GM23338 (cell line): Measurements from ENCODE around the gene ARID4B. TPM values are rescaled to one million over a fixed set of nuclear protein-coding genes. Genes with fewer than 3 reads are reported as not detected.

Experiments
- ATAC-seq: fragments of 200-7000 bp; cut with Tn5 transposase; 3 replicates; pipeline ENCODE4 v1.9.1; 2020
- DNase-seq: peaks from one replicate; pipeline ENCODE4 v3.0.0-alpha.2; 2015; ENCODE audit warnings: low spot score
- H2AFZ ChIP-seq: fragments of 200-600 bp; sonication (generic); 2 replicates; pipeline ENCODE4 v1.8.0; 2016; ENCODE audit warnings: antibody characterized with exemption, mild to moderate bottlenecking, moderate library complexity
- H3F3A ChIP-seq: fragments of 200-600 bp; sonication (generic); replicated peaks from 2 replicates; pipeline ENCODE4 v1.8.0; 2017; ENCODE audit warnings: antibody characterized with exemption, mixed run types, low read depth
- H3K27ac ChIP-seq: fragments of 200-600 bp; sonication (generic); 2 replicates; pipeline ENCODE4 v1.6.1; 2016; ENCODE audit warnings: low read depth
- H3K27me3 ChIP-seq: fragments of 200-600 bp; sonication (generic); 2 replicates; pipeline ENCODE4 v1.8.0; 2016; ENCODE audit warnings: mild to moderate bottlenecking, mixed run types, moderate library complexity; ENCODE audit not compliant: insufficient read depth
- H3K36me3 ChIP-seq: fragments of 200-600 bp; sonication (generic); 2 replicates; pipeline ENCODE4 v1.8.0; 2016; ENCODE audit warnings: mild to moderate bottlenecking; ENCODE audit not compliant: insufficient read depth
- H3K4me1 ChIP-seq: fragments of 200-600 bp; sonication (generic); 2 replicates; pipeline ENCODE4 v1.8.0; 2016; ENCODE audit warnings: mild to moderate bottlenecking, moderate library complexity; ENCODE audit not compliant: insufficient read depth
- H3K4me2 ChIP-seq: fragments of 200-600 bp; sonication (generic); 2 replicates; pipeline ENCODE4 v1.7.1; 2017; ENCODE audit warnings: mixed run types
- H3K4me3 ChIP-seq: fragments of 200-600 bp; sonication (generic); 2 replicates; pipeline ENCODE4 v1.6.1; 2016; ENCODE audit warnings: mixed run types
- H3K79me2 ChIP-seq: fragments of 200-600 bp; sonication (generic); replicated peaks from 2 replicates; pipeline ENCODE4 v1.8.0; 2017; ENCODE audit warnings: mild to moderate bottlenecking; ENCODE audit not compliant: insufficient read depth
- H3K9me2 ChIP-seq: fragments of 200-600 bp; sonication (generic); 2 replicates; pipeline ENCODE4 v1.8.0; 2017; ENCODE audit not compliant: insufficient read depth
- H4K20me1 ChIP-seq: fragments of 200-600 bp; sonication (generic); replicated peaks from 2 replicates; pipeline ENCODE4 v1.8.0; 2017; ENCODE audit warnings: mild to moderate bottlenecking; ENCODE audit not compliant: insufficient read depth
- H3K27ac Mint-ChIP-seq: 2 replicates; pipeline ENCODE4 v1.8.0; 2020; ENCODE audit warnings: inconsistent platforms, mild to moderate bottlenecking, moderate library complexity, mixed read lengths
- H3K27me3 Mint-ChIP-seq: 3 replicates; pipeline ENCODE4 v1.8.0; 2022; ENCODE audit warnings: low read depth, mild to moderate bottlenecking, moderate library complexity, mixed read lengths, inconsistent platforms; ENCODE audit not compliant: insufficient read depth, poor library complexity
- H3K36me3 Mint-ChIP-seq: 3 replicates; pipeline ENCODE4 v1.8.0; 2021; ENCODE audit warnings: low read depth, mild to moderate bottlenecking, inconsistent platforms, moderate library complexity, mixed read lengths
- H3K4me1 Mint-ChIP-seq: 3 replicates; pipeline ENCODE4 v1.8.0; 2020; ENCODE audit warnings: mild to moderate bottlenecking, inconsistent platforms, mixed read lengths
- H3K4me3 Mint-ChIP-seq: 3 replicates; pipeline ENCODE4 v1.8.0; 2021; ENCODE audit warnings: moderate library complexity, mild to moderate bottlenecking, inconsistent platforms, mixed read lengths
- H3K9me3 Mint-ChIP-seq: 3 replicates; pipeline ENCODE4 v1.8.0; 2020; ENCODE audit warnings: moderate library complexity, mild to moderate bottlenecking, inconsistent platforms, mixed read lengths
- CREB1 ChIP-seq: fragments of 250-450 bp; sonication (Bioruptor Pico); IDR thresholded peaks from 2 replicates; pipeline ENCODE4 v1.5.0; 2020; ENCODE audit warnings: low read depth, mild to moderate bottlenecking, moderate library complexity
- ETS1 ChIP-seq: IDR thresholded peaks from 2 replicates; pipeline ENCODE4 v1.6.1; 2016; ENCODE audit warnings: antibody characterized with exemption
- EZH2 ChIP-seq: fragments of 200-600 bp; sonication (generic); IDR thresholded peaks from one replicate; pipeline ENCODE4 v1.8.0; 2017; ENCODE audit warnings: antibody characterized with exemption, mild to moderate bottlenecking, low read depth; ENCODE audit not compliant: unreplicated experiment
- JUNB ChIP-seq: IDR thresholded peaks from one replicate; pipeline ENCODE4 v1.6.1; 2016; ENCODE audit warnings: antibody characterized with exemption; ENCODE audit not compliant: unreplicated experiment
- NANOG ChIP-seq: IDR thresholded peaks from 2 replicates; pipeline ENCODE4 v1.6.1; 2016; ENCODE audit warnings: antibody characterized with exemption, borderline replicate concordance
- STAT1 ChIP-seq: IDR thresholded peaks from one replicate; pipeline ENCODE4 v1.6.1; 2016; ENCODE audit warnings: antibody characterized with exemption; ENCODE audit not compliant: unreplicated experiment
- polyA plus RNA-seq: library from polyadenylated mRNA; unstranded; fragments of >200 nt; fragmentation: Nextera tagmentation; extraction: Ambion mirVana; gene quantifications from 2 replicates; pipeline ENCODE4 v1.2.1, GENCODE V29; 2016
- total RNA-seq: library from RNA; depleted of rRNA; stranded (reverse); fragments of >200 nt; shearing (Covaris generic); gene quantifications from 2 replicates; pipeline ENCODE4 v1.2.3, GENCODE V29; 2014
- TF ChIP-seq, protein P1 (sequence below): fragments of 250-450 bp; sonication (Bioruptor Pico); IDR thresholded peaks from 2 replicates; pipeline ENCODE4 v1.5.0; 2020; ENCODE audit warnings: mild to moderate bottlenecking, moderate library complexity

ARID4B gene
- total and polyA plus RNA-seq, 2 experiments from 2014 or later: 25.1 to 59.8 TPM

DNA sequence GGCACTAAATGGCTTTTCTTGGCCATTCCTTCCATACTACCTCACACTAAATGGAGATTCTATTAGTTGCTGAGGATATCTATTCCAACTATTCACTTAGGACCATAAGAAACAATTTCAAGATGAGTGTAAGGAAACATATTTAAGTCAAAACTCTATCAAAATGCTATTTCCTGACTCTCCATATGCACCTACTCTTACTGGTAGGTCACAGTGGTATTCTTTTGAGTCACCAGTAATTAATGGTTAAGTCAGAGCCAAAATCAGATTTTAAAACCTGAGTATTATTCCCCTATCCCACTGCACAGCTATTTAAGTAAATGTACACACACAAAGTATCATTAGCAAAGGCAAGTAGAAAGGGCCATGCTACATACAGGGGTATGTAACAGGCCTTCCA lies 50.3 kb downstream of the ARID4B start (continued):
- TF ChIP-seq STAT1: no peak
- TF ChIP-seq CREB1 (CRISPR knock-in tag): no peak
- TF ChIP-seq, protein P1, sequence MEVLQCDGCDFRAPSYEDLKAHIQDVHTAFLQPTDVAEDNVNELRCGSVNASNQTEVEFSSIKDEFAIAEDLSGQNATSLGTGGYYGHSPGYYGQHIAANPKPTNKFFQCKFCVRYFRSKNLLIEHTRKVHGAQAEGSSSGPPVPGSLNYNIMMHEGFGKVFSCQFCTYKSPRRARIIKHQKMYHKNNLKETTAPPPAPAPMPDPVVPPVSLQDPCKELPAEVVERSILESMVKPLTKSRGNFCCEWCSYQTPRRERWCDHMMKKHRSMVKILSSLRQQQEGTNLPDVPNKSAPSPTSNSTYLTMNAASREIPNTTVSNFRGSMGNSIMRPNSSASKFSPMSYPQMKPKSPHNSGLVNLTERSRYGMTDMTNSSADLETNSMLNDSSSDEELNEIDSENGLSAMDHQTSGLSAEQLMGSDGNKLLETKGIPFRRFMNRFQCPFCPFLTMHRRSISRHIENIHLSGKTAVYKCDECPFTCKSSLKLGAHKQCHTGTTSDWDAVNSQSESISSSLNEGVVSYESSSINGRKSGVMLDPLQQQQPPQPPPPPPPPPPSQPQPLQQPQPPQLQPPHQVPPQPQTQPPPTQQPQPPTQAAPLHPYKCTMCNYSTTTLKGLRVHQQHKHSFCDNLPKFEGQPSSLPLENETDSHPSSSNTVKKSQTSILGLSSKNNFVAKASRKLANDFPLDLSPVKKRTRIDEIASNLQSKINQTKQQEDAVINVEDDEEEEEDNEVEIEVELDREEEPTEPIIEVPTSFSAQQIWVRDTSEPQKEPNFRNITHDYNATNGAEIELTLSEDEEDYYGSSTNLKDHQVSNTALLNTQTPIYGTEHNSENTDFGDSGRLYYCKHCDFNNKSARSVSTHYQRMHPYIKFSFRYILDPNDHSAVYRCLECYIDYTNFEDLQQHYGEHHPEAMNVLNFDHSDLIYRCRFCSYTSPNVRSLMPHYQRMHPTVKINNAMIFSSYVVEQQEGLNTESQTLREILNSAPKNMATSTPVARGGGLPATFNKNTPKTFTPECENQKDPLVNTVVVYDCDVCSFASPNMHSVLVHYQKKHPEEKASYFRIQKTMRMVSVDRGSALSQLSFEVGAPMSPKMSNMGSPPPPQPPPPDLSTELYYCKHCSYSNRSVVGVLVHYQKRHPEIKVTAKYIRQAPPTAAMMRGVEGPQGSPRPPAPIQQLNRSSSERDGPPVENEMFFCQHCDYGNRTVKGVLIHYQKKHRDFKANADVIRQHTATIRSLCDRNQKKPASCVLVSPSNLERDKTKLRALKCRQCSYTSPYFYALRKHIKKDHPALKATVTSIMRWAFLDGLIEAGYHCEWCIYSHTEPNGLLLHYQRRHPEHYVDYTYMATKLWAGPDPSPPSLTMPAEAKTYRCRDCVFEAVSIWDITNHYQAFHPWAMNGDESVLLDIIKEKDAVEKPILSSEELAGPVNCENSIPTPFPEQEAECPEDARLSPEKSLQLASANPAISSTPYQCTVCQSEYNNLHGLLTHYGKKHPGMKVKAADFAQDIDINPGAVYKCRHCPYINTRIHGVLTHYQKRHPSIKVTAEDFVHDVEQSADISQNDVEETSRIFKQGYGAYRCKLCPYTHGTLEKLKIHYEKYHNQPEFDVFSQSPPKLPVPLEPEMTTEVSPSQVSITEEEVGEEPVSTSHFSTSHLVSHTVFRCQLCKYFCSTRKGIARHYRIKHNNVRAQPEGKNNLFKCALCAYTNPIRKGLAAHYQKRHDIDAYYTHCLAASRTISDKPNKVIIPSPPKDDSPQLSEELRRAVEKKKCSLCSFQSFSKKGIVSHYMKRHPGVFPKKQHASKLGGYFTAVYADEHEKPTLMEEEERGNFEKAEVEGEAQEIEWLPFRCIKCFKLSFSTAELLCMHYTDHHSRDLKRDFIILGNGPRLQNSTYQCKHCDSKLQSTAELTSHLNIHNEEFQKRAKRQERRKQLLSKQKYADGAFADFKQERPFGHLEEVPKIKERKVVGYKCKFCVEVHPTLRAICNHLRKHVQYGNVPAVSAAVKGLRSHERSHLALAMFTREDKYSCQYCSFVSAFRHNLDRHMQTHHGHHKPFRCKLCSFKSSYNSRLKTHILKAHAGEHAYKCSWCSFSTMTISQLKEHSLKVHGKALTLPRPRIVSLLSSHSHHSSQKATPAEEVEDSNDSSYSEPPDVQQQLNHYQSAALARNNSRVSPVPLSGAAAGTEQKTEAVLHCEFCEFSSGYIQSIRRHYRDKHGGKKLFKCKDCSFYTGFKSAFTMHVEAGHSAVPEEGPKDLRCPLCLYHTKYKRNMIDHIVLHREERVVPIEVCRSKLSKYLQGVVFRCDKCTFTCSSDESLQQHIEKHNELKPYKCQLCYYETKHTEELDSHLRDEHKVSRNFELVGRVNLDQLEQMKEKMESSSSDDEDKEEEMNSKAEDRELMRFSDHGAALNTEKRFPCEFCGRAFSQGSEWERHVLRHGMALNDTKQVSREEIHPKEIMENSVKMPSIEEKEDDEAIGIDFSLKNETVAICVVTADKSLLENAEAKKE (CRISPR knock-in tag): no peak
- no peak for TF ChIP-seq EZH2

DNA sequence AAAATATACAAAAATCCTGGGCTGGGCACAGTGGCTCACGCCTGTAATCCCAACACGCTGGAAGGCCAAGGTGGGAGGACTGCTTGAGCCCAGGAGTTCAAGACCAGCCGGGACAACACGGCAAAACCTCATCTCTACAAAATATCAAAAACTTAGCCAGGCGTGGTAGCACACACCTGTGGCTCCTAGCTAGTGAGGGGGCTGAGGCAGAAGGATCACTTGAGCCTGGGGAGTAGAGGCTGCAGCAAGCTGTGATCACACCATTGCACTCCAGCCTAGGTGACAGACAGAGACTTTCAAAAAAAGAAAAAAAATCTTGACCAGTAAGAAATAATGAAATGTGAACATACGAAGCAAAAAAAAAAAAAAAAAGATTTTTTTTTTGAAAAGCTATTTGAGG lies 52.1 kb downstream of the ARID4B start:
- no peaks in the 10 kb centered on the region for H3K9me2 ChIP-seq
- Mint-ChIP-seq H3K27ac (no peak overlapping the region), H3K4me1 (peaks cover 40% of the 10 kb centered on the region), H3K27me3 (peaks cover 8% of the 10 kb centered on the region), H3K9me3 (no peaks in the 10 kb centered on the region), H3K36me3 (0 out of 3 replicates have a peak, but pooled peaks cover 3% of the 10 kb centered on the region), H3K4me3 (no peak overlapping the region)
- no peak overlapping the region for H2AFZ ChIP-seq
- H3K27me3 ChIP-seq: no peaks in the 10 kb centered on the region
- no peaks in the 10 kb centered on the region for H3F3A ChIP-seq
- no peak overlapping the region for H3K4me2 ChIP-seq
- H3K79me2 ChIP-seq: peaks cover 100% of the 10 kb centered on the region
- H4K20me1 ChIP-seq: peaks cover 47% of the 10 kb centered on the region
- H3K4me3 ChIP-seq: no peak overlapping the region
- peaks cover 43% of the 10 kb centered on the region for H3K4me1 ChIP-seq
- H3K36me3 ChIP-seq: no peaks in the 10 kb centered on the region; the same call in 1 of the 2 replicates
- no peak for DNase-seq
- no peak for ATAC-seq
- no peak overlapping the region for H3K27ac ChIP-seq
- no peak for TF ChIP-seq JUNB
- no peak for TF ChIP-seq ETS1
- no peak for TF ChIP-seq NANOG
- TF ChIP-seq, protein P1 (CRISPR knock-in tag): no peak
- no peak for TF ChIP-seq STAT1
